Left colon (tissue), 2 donors: ENCODE measurements around the gene SRPK2. TPM values are rescaled to one million over a fixed set of nuclear protein-coding genes. Genes with fewer than 3 reads are reported as not detected.

Source experiments
- ATAC-seq: fragments of 200-7000 bp; cut with Tn5 transposase; one replicate; pipeline ENCODE4 v1.9.1; 2020; ENCODE audit warnings: mild to moderate bottlenecking, moderate library complexity
- DNase-seq, 2 donors: peaks; one replicate each; pipeline ENCODE4 v3.0.0-alpha.2; 2020
- intact Hi-C, 2 donors: fragments of 100-400 bp; cut with DNase I in 1 of 2; cut with micrococcal nuclease in 1 of 2; formaldehyde crosslinking; loops; one replicate each; pipeline versions ENCODE4 v1.11.2 to v1.14.0; 2022; cut with DNase I, micrococcal nuclease
- total RNA-seq, 2 donors: library from RNA; stranded (reverse); fragmentation: NEBNext Ultra II Directional; extraction: Animal tissue kit (Norgen Biotek cat#: 25700); gene quantifications; one replicate each; pipeline ENCODE4 v1.2.1, GENCODE V29; 2021
- donor health status: DM: no; HTN: no; CAD: no.
- donor health status: DM: yes; HTN: yes; CAD: no.

Gene SRPK2
- total RNA-seq, 2 donors from 2014 or later = 32.8 to 35.0 TPM

GRCh38 chr7:105098863-105099515 lies 289.7 kb downstream of the SRPK2 start:
- intact Hi-C loops = no loop called here
- ATAC-seq (peak; percentile 47), DNase-seq (no peak)

DNA sequence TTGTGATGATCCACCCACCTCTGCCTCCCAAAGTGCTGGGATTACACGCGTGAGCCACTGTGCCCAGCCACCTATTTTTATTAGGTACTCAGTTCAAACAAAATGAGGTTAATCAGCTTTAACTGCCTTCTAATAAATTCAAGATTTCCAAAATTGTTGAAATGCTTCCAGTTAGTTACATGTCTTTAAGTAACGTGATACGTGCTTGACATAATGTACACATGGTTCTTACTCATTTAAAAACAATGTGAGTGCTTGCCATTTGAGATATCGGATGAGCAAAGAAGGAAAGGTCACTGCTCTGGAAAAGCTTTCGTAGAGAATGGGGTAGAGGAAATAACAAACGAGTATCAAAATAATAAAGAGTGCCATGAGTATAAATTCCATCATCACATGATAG lies 291.1 kb downstream of the SRPK2 start:
- DNase-seq = no peak
- intact Hi-C loops = no loop called here
- no peak for ATAC-seq

GRCh38 chr7:105096306-105096705 lies 292.4 kb downstream of the SRPK2 start:
- DNase-seq = no peak
- intact Hi-C loops = no loop called here
- peak; percentile 10 for ATAC-seq

GRCh38 chr7:105094966-105095365 lies 293.8 kb downstream of the SRPK2 start:
- ATAC-seq = no peak
- no peak for DNase-seq
- intact Hi-C loops = no loop called here

DNA sequence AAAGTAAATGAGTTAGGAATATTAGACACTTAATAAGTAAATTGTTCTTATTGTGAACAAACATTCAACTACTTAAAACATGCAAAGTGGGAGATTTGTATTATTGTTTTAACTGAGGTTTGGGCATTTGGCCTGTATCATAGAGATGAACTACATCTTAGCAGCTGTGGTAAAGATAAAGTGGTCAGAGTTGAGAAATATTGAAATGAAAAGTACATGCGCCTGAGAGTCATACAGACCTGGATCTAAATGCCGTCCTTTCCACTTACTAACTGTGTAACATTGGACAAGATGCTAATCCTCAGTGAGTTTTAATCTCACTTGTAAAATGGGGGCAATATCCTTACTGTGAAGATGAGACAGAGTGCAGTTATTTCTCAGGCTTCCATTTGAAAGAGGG lies 300.3 kb downstream of the SRPK2 start:
- DNase-seq (no peak), ATAC-seq (no peak)
- intact Hi-C loops = no loop called here

DNA sequence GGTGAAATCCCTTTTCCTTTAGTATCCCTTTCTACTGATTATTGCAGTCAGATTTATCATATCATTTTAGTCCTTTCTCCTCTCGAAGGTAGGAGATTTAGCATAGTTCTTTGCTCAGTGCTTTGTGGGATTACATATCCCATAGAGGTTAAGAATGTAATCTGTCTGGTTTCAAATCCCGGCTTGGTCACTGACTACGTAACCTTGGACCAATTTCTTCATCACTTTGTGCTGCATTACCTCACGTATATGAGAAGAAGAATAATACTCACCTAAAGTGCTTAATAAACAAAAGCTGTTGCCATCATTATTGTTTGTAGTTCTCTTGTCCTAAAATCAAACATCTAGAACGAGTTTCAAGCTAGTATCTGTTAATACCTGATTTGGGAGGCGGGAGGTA lies 300.7 kb downstream of the SRPK2 start:
- DNase-seq = no peak
- intact Hi-C loops = no loop called here
- no peak for ATAC-seq

- intact Hi-C loops = no loop called here
- ATAC-seq = no peak
Measured at GRCh38 chr7:105086850-105087249, 301.9 kb downstream of the SRPK2 start.

DNA sequence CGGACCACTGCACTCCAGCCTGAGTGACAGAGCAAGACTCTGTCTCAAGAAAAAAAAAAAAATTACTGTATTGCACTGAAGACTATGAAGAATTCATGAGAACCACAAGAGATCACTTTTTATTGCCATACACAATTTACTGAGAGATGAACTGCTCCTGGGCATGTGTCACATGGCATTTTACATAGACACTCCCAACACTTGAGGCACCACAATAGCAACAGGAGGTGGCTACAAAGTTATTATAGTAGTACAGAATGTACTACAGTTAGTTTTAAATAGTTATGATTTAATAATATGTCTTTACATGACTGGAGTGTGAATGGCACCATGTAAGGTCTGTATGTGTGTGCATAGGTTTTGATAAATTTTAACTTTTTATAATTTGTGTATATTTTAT lies 304.1 kb downstream of the SRPK2 start:
- intact Hi-C loops = no loop called here
- DNase-seq = no peak
- peak; percentile 79 for ATAC-seq

More at GRCh38 chr7:105086850-105087249, 301.9 kb downstream of the SRPK2 start:
- no peak for DNase-seq

DNA sequence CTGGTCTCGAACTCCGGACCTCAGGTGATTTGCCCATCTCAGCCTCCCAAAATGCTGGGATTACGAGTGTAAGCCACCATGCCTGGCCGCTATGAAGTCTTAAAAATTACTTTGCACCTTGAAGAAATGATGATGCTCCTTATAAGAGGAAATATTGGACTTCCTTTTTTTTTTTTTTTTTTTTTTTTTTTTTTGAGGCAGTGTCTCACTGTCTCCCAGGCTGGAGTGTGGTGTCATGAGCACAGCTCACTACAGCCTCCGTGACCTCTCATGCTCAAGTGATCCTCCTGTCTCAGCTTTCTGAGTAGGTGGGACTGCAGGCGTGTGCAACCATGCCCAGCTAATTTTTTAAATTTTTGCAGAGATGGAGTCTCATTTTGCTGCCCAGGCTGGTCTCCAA lies 309.4 kb downstream of the SRPK2 start:
- intact Hi-C loops = no loop called here
- DNase-seq (no peak), ATAC-seq (no peak)

- intact Hi-C loops = no loop called here
- ATAC-seq (no peak), DNase-seq (no peak)
Measured at GRCh38 chr7:105073143-105073542, 315.6 kb downstream of the SRPK2 start.

GRCh38 chr7:105068886-105069285 lies 319.8 kb downstream of the SRPK2 start:
- ATAC-seq (no peak), DNase-seq (no peak)
- intact Hi-C loops = no loop called here

DNA sequence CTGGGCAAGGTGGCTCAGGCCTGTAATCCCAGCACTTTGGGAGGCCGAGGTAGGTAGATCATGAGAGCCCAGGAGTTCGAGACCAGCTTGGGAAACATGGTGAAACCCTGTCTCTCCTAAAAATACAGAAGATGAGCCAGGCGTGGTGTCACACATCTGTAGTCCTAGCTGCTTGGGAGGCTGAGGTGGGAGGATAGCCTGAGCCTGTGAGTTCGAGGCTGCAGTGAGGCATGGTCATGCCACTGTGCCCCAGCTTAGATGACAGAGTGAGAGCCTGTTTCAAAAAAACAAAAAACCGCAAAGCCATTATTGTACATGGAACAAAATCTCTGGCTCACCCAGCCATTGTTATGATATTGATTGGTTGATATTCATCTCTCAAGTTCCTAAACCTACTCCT lies 321.0 kb downstream of the SRPK2 start:
- no peak for DNase-seq
- peak; percentile 19 for ATAC-seq
- intact Hi-C loops = no loop called here

Other genes with a start within 250 kb of the SRPK2 start
- gene PUS7, start 133.3 kb upstream of the SRPK2 start, total RNA-seq = 1 to 10 TPM; 5.9 to 8.9 TPM
- gene RINT1, start 143.3 kb upstream of the SRPK2 start, total RNA-seq = 10 to 100 TPM; 12.9 to 17.6 TPM
- gene EFCAB10, start 192.6 kb upstream of the SRPK2 start, total RNA-seq = not detected